ENCODE results near the gene MYO1G.

DNA sequence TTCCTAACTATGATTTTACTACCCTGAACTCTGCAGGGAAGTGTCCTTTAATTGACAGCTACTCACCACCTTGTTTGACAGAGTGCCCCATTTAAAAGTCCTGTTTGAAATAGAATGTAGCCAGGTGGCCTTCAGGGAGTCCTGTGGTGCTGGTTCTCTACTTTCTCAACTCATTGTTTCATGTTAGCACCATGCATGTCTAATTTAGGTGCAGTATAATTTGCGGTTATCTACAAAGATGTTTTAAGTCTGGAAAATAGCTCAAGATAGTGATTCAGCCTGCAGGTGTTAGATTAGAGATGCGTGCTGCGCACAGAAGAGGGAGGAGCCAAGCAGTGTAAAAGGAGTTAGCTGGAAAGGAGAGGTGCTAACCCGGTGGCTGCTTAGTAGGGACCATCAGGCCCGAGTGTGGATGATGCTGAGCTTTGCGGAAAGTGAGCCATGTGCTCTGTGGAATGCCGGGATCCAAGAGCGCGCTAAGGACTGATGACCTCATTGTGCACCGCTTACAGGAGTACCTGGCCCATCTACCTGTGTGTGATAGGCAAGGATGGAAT, 22.4 kb upstream of the MYO1G start:
- TF ChIP-seq, protein P1, sequence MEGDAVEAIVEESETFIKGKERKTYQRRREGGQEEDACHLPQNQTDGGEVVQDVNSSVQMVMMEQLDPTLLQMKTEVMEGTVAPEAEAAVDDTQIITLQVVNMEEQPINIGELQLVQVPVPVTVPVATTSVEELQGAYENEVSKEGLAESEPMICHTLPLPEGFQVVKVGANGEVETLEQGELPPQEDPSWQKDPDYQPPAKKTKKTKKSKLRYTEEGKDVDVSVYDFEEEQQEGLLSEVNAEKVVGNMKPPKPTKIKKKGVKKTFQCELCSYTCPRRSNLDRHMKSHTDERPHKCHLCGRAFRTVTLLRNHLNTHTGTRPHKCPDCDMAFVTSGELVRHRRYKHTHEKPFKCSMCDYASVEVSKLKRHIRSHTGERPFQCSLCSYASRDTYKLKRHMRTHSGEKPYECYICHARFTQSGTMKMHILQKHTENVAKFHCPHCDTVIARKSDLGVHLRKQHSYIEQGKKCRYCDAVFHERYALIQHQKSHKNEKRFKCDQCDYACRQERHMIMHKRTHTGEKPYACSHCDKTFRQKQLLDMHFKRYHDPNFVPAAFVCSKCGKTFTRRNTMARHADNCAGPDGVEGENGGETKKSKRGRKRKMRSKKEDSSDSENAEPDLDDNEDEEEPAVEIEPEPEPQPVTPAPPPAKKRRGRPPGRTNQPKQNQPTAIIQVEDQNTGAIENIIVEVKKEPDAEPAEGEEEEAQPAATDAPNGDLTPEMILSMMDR (IDR thresholded peaks at IDR 0.05), result no peak
- no peak for TF ChIP-seq EZH2 (IDR thresholded peaks at IDR 0.05)

Measured in neural progenitor cell (in vitro differentiated cells).